Measurements from ENCODE around the gene DNAH10. TPM values are rescaled to one million over a fixed set of nuclear protein-coding genes. Genes with fewer than 3 reads are reported as not detected.

Gene DNAH10
- total and polyA plus RNA-seq, 9 donors: 0.05 to 20.2 (median 0.72) TPM

DNA sequence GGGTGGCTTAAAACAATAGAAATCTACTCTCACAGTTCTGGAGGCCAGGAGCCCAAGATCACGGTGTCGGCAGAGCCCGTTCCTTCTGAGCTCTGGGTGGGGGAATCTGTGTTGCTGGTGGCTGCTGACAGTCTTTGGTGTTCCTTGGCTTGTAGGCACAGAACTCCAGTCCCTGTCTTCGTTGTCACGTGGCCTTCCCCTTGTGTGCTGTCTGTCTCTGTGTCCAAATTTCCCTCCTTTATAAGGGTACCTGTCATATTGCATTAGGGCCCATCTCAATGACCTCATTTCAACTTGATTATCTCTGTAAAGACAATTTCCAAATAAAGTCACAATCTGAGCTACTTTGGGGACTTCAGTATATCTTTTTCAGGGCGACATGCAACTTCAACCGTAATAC is 128.9 kb downstream of the DNAH10 start:
- Histone ChIP-seq H3K27me3 (no peaks in the 10 kb centered on the region), H3K4me3 (no peak overlapping the region), H3K9me3 (no peaks in the 10 kb centered on the region), H3K36me3 (no peaks in the 10 kb centered on the region), H3K4me1 (ENCODE audit: insufficient read depth) (no peaks in the 10 kb centered on the region), H3K27ac (no peak overlapping the region)
- intact Hi-C loops (cut with DNase I): no loop called here
- TF ChIP-seq, protein P1, sequence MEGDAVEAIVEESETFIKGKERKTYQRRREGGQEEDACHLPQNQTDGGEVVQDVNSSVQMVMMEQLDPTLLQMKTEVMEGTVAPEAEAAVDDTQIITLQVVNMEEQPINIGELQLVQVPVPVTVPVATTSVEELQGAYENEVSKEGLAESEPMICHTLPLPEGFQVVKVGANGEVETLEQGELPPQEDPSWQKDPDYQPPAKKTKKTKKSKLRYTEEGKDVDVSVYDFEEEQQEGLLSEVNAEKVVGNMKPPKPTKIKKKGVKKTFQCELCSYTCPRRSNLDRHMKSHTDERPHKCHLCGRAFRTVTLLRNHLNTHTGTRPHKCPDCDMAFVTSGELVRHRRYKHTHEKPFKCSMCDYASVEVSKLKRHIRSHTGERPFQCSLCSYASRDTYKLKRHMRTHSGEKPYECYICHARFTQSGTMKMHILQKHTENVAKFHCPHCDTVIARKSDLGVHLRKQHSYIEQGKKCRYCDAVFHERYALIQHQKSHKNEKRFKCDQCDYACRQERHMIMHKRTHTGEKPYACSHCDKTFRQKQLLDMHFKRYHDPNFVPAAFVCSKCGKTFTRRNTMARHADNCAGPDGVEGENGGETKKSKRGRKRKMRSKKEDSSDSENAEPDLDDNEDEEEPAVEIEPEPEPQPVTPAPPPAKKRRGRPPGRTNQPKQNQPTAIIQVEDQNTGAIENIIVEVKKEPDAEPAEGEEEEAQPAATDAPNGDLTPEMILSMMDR (IDR thresholded peaks at IDR 0.05): no peak
- TF ChIP-seq EP300 (IDR thresholded peaks at IDR 0.05): no peak
- TF ChIP-seq POLR2A (IDR thresholded peaks at IDR 0.05): no peak
- 87 to 92% (median 90%) methylated on average over 7 of the region's 7 CpGs for WGBS, 3 donors
- no peak for DNase-seq

GRCh38 chr12:123891516-123892179 is 129.5 kb downstream of the DNAH10 start:
- Histone ChIP-seq H3K4me1 (ENCODE audit: insufficient read depth) (no peaks in the 10 kb centered on the region), H3K27me3 (no peaks in the 10 kb centered on the region), H3K4me3 (no peak overlapping the region), H3K36me3 (no peaks in the 10 kb centered on the region), H3K27ac (no peak overlapping the region), H3K9me3 (no peaks in the 10 kb centered on the region)
- intact Hi-C loops (cut with DNase I): no loop called here
- DNase-seq: no peak
- TF ChIP-seq, protein P1 (IDR thresholded peaks at IDR 0.05): no peak
- no peak for TF ChIP-seq EP300 (IDR thresholded peaks at IDR 0.05)
- TF ChIP-seq POLR2A (IDR thresholded peaks at IDR 0.05): no peak
- 61 to 72% (median 64%) methylated on average over 15 of the region's 15 CpGs for WGBS, 3 donors

- intact Hi-C loops (cut with DNase I): no loop called here
- H3K9me3 ChIP-seq: no peaks in the 10 kb centered on the region
- H3K27ac ChIP-seq: no peak overlapping the region
- H3K36me3 ChIP-seq: no peaks in the 10 kb centered on the region
- no peak for DNase-seq
- H3K27me3 ChIP-seq: no peaks in the 10 kb centered on the region
- 89 to 92% (median 90%) methylated on average over 9 of the region's 9 CpGs for WGBS, 3 donors
- TF ChIP-seq POLR2A (IDR thresholded peaks at IDR 0.05) (no peak), EP300 (IDR thresholded peaks at IDR 0.05) (no peak)
- TF ChIP-seq, protein P1 (IDR thresholded peaks at IDR 0.05): no peak
- no peaks in the 10 kb centered on the region for H3K4me1 ChIP-seq (ENCODE audit: insufficient read depth)
- H3K4me3 ChIP-seq: no peak overlapping the region
Observed at GRCh38 chr12:123892180-123892559, 130.1 kb downstream of the DNAH10 start.

DNA sequence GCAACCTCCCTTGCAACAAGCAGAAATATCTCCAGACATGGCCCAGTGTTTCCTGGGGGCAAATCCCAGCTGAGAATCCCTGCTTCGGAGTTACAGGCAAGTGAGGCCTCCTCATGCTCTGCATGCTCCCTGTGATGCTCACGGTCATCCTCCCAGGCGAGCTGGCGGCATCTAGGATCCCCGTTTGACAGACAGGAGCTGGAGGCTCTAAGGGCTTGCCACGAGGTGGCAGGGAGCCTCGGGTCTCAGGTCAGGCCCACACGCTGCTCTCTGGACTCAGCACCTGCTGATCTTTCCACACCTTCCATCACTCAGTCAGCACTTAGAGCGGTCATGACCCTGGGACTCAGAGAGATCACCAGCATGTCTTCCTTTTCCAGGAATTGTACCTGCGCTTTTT is 130.8 kb downstream of the DNAH10 start:
- no peak for TF ChIP-seq POLR2A (IDR thresholded peaks at IDR 0.05)
- TF ChIP-seq EP300 (IDR thresholded peaks at IDR 0.05): no peak
- TF ChIP-seq, protein P1 (IDR thresholded peaks at IDR 0.05): no peak
- Histone ChIP-seq H3K9me3 (no peaks in the 10 kb centered on the region), H3K36me3 (no peaks in the 10 kb centered on the region), H3K4me3 (no peak overlapping the region), H3K27ac (no peak overlapping the region), H3K4me1 (ENCODE audit: insufficient read depth) (no peaks in the 10 kb centered on the region), H3K27me3 (no peaks in the 10 kb centered on the region)
- intact Hi-C loops (cut with DNase I): no loop called here
- no peak for DNase-seq
- 66 to 69% (median 68%) methylated on average over 10 of the region's 10 CpGs for WGBS, 3 donors
